Testis (tissue), 3 donors: ENCODE measurements around the gene AMPD3. TPM values are rescaled to one million over a fixed set of nuclear protein-coding genes. Genes with fewer than 3 reads are reported as not detected.

Experiments used
- DNase-seq: peaks from one replicate; pipeline ENCODE4 v3.0.0-alpha.2; 2019
- H3K27ac ChIP-seq, 2 donors: fragments of 200-600 bp; sonication (generic); one replicate each; pipeline ENCODE4 v1.5.1; 2019
- H3K27me3 ChIP-seq: fragments of 200-600 bp; sonication (generic); one replicate; pipeline ENCODE4 v1.5.1; 2019
- H3K36me3 ChIP-seq: fragments of 200-600 bp; sonication (generic); one replicate; pipeline ENCODE4 v1.5.1; 2017; ENCODE audit warnings: low read depth; ENCODE audit errors: missing control alignments
- H3K4me1 ChIP-seq: fragments of 200-600 bp; sonication (generic); one replicate; pipeline ENCODE4 v1.5.1; 2019
- H3K4me3 ChIP-seq, 2 donors: fragments of 200-600 bp; sonication (generic); one replicate each; pipeline ENCODE4 v1.5.1; 2017 to 2019
- H3K9me3 ChIP-seq: fragments of 200-600 bp; sonication (generic); one replicate; pipeline ENCODE4 v1.5.1; 2017
- CTCF ChIP-seq, 3 experiments: fragments of 450-650 bp in 2 of 3; fragments of 200-600 bp in 1 of 3; sonication (generic) in 1 of 3; IDR thresholded peaks; one replicate each; pipeline ENCODE4 v1.5.1; 2016 to 2019; ENCODE audit warnings: antibody characterized with exemption in 3 of 3, mild to moderate bottlenecking in 2 of 3, moderate library complexity in 1 of 3
- POLR2A ChIP-seq: fragments of 450-650 bp; IDR thresholded peaks from one replicate; pipeline ENCODE4 v1.6.1; 2017; ENCODE audit warnings: antibody characterized with exemption, mild to moderate bottlenecking, moderate library complexity
- WGBS, 2 donors: methylation state at CpG; one replicate each; pipeline ENCODE4 v1.1.5; 2018; 5-methylcytosine and 5-hydroxymethylcytosine counted together
- intact Hi-C: fragments of 100-400 bp; cut with DNase I; formaldehyde crosslinking; loops from one replicate; pipeline ENCODE4 v1.15.1; 2023; ENCODE audit warnings: low total_unique reads
- polyA plus RNA-seq: library from polyadenylated mRNA; stranded (reverse); fragments of 350-450 nt; fragmentation: Illumina TruSeq; extraction: RNeasy Lipid Tissue Mini Kit (QIAGEN cat#74804); gene quantifications from one replicate; pipeline ENCODE4 v1.2.3, GENCODE V29; 2014; ENCODE audit warnings: low read depth, low replicate concordance; ENCODE audit not compliant: insufficient read depth
- total RNA-seq, 2 donors: library from RNA; depleted of rRNA; stranded (reverse); fragments of >200 nt; gene quantifications; one replicate each; pipeline ENCODE4 v1.2.3, GENCODE V29; 2016

Gene AMPD3
- total and polyA plus RNA-seq, 3 donors from 2014 or later, result 5.5 to 13.4 (median 10.9) TPM

- H3K27ac ChIP-seq, result no peak overlapping the region
- no peaks in the 10 kb centered on the region for H3K36me3 ChIP-seq
- no peak for DNase-seq
- TF ChIP-seq POLR2A (no peak), CTCF (IDR thresholded peaks at IDR 0.05) (no peak)
- intact Hi-C loops, result no loop called here
- H3K9me3 ChIP-seq, result no peaks in the 10 kb centered on the region
- H3K4me1 ChIP-seq, result peaks cover 34% of the 10 kb centered on the region
- no peak overlapping the region for H3K4me3 ChIP-seq
- H3K27me3 ChIP-seq, result no peaks in the 10 kb centered on the region
These were observed 2.8 kb downstream of the AMPD3 start for GRCh38 chr11:10457901-10458300.

GRCh38 chr11:10459029-10459970 is 4.2 kb downstream of the AMPD3 start:
- H3K27ac ChIP-seq, result no peak overlapping the region
- no peaks in the 10 kb centered on the region for H3K36me3 ChIP-seq
- TF ChIP-seq POLR2A, result no peak
- no peak for TF ChIP-seq CTCF (IDR thresholded peaks at IDR 0.05)
- DNase-seq, result peak; percentile 35
- 60 to 78% methylated on average over 7 of the region's 7 CpGs for WGBS, 2 donors
- peaks cover 34% of the 10 kb centered on the region for H3K4me1 ChIP-seq
- no peaks in the 10 kb centered on the region for H3K27me3 ChIP-seq
- intact Hi-C loops, result no loop called here
- H3K4me3 ChIP-seq, result no peak overlapping the region
- no peaks in the 10 kb centered on the region for H3K9me3 ChIP-seq

GRCh38 chr11:10460611-10461275 is 5.7 kb downstream of the AMPD3 start:
- H3K36me3 ChIP-seq, result no peaks in the 10 kb centered on the region
- no peak for TF ChIP-seq CTCF (IDR thresholded peaks at IDR 0.05)
- no peak for TF ChIP-seq POLR2A
- peaks cover 26% of the 10 kb centered on the region for H3K4me1 ChIP-seq
- intact Hi-C loops, result no loop called here
- H3K9me3 ChIP-seq, result no peaks in the 10 kb centered on the region
- H3K4me3 ChIP-seq, result no peak overlapping the region
- 70 to 80% methylated on average over 5 of the region's 5 CpGs for WGBS, 2 donors
- H3K27me3 ChIP-seq, result no peaks in the 10 kb centered on the region
- H3K27ac ChIP-seq, result no peak overlapping the region
- peak; percentile 69 for DNase-seq

GRCh38 chr11:10461276-10461790 is 6.3 kb downstream of the AMPD3 start:
- H3K4me3 ChIP-seq, result no peak overlapping the region
- DNase-seq, result no peak
- peaks cover 20% of the 10 kb centered on the region for H3K4me1 ChIP-seq
- 80 to 84% methylated on average over 7 to 9 of the region's 9 CpGs for WGBS, 2 donors
- H3K27ac ChIP-seq, result no peak overlapping the region
- TF ChIP-seq CTCF (IDR thresholded peaks at IDR 0.05) (no peak), POLR2A (no peak)
- no peaks in the 10 kb centered on the region for H3K27me3 ChIP-seq
- H3K9me3 ChIP-seq, result no peaks in the 10 kb centered on the region
- intact Hi-C loops, result no loop called here
- H3K36me3 ChIP-seq, result no peaks in the 10 kb centered on the region
